ENCODE measurements around the gene ELOVL1. TPM values are rescaled to one million over a fixed set of nuclear protein-coding genes. Genes with fewer than 3 reads are reported as not detected.

ELOVL1 gene
- polyA plus RNA-seq, 1 donor: 40.4 TPM

DNA sequence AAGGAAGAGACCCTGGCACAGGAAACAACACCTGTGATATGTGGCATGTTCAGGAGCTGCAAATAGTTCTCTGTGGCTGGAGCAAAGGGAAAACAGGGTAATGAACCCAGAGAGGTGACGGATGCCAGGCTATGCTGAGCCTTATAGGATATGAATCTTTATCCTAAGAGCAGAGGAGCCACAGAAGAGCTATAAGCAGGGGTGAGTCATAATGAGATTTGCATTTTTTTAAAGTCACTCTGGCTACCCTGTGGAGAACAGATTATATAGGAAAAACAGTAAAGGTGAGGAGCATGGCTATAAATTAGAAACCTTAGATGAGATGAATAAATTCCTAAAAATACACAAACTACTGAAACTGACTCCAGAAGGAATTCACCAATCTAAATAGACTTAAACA, 43.0 kb downstream of the ELOVL1 start:
- DNase-seq: no peak

DNA sequence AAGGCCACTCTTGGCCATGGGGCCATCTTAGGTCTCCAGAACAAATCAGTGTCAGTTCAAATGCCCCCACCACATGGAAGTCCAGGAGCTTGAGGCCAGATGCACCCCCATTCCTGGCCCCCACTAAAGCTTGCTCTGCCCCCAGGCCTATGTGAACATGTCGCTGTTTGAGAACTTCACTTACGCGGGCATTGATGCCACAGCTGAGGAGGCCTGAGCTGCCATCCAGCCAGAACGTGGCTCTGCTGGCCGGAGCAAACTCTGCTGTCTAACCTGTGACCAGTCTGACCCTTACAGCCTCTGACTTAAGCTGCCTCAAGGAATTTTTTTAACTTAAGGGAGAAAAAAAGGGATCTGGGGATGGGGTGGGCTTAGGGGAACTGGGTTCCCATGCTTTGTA, 45.3 kb downstream of the ELOVL1 start:
- DNase-seq: no peak

DNA sequence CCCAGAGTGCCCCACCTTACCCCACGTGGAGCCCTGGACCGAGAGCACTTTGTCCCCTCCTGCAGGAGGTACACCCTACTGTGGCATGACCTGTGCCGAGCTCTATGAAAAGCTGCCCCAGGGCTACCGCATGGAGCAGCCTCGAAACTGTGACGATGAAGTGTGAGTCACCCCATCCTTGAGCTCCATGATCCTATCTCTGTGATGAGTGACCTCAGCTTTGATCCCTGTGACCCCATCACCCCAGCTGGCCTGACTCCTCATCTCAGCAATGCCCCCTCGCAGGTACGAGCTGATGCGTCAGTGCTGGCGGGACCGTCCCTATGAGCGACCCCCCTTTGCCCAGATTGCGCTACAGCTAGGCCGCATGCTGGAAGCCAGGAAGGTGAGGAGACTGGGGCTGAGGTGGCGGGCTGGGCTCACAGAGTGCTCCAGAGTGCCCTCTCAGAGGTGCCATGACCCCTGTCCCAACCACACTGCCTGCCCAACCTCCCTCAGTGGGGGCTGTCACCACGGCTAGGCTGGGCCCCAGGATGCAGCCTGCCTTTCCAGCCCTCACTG, 46.4 kb downstream of the ELOVL1 start:
- no peak for DNase-seq

DNA sequence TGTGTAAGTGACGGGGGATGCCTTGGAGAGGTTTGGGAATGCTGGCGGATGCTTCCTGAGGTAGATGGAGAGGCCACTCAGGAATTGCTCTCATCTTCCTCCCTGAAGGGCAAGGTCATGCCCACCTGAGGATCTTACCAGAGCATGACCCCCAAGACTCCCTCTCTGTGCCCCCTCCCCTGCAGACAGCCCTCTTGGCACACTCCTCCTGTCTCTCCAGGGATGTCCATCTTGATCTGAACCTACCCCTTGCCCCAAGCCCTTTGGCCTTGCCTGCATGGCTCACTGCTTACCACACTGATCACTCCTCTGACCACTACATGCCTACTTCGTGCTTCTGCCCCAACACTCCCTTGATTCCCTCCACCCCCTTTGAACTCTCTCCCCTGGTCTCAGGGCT, 48.0 kb downstream of the ELOVL1 start:
- no peak for DNase-seq

DNA sequence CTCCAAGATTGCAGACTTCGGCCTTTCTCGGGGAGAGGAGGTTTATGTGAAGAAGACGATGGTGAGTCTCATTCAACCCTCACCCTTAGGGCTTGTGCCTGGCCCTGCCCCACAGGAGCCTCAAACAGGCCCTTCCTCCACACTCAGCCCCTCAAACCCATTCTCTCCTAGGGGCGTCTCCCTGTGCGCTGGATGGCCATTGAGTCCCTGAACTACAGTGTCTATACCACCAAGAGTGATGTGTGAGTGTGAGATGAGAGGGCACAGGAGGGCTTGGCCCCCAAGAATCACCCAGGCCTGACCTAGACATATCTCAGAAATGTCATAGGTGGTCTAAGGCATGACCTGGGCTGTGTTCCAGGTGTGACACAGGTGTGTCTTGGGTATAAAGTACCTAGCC, 48.5 kb downstream of the ELOVL1 start:
- DNase-seq: no peak

DNA sequence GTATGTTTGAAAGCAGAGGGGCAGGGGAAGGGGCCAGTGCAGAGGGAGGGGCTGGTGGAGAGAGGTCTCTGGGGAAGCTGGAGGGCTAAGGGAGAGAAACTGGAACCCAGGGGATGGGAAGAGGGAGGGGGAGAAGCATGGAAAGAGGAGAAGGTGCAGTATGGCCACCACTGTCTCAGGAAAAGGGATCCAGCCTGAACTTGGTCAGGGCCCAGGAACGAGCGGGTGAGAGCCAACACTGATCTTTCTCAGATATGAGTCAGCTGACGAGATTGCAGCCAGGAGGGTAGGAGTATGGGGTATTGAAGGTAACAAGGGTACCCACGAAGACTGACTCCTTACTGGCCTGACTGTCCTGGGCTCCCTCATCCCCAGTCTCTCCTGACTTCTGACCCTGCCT, 49.0 kb downstream of the ELOVL1 start:
- DNase-seq: no peak

DNA sequence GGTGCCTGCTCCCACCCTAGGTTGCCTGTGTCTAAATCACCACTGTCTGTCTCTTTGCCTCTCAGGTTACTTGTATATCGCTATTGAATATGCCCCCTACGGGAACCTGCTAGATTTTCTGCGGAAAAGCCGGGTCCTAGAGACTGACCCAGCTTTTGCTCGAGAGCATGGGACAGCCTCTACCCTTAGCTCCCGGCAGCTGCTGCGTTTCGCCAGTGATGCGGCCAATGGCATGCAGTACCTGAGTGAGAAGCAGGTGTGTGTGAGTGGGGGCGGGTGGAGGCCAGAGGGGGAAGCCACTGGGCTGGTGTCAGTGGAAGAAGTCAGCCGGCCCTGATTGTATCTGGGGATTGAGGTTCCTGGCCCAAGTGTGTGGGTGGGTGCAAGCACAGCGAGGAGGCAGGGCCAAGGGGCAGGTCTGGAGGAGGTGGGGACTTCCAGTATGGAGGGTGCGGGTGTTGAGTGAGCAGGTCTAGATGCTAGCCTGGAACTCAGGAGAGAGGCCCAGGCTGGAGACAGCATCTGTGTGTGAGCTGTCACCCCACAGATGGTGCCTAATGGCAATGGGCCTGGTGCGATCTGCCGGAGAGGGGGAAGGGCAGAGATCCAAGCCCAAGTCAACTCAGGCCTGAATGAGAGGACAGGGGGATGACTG, 49.9 kb downstream of the ELOVL1 start:
- DNase-seq: no peak

DNA sequence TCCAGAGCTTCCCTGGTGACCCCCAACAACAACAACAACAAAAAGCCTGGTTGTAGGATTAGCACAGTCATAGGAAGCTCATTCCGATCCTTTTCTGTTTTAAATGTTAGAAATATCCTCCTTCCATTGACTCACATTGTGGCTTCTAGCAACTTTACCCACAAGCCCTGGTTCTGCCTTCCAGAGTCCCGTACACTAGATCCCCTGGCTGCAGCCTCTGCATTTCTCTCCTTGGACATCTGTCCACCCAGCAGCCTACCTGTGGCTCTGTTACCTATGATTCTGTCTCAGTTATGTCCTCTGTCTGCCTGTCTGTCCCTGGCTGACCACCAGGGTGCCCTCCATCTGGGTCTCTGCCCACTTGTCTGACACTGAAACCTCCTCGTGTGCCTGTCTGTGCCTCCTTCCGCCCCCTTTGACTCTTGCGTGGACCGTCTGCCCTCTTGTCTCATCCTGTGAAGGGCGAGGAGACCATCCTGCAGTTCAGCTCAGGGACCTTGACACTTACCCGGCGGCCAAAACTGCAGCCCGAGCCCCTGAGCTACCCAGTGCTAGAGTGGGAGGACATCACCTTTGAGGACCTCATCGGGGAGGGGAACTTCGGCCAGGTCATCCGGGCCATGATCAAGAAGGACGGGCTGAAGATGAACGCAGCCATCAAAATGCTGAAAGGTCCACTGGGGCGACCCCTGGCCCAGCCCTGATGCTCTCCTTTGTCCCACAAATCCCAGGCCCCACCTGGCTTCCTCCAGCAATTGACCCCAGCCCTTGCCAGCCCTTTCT, 50.9 kb downstream of the ELOVL1 start:
- no peak for DNase-seq

DNA sequence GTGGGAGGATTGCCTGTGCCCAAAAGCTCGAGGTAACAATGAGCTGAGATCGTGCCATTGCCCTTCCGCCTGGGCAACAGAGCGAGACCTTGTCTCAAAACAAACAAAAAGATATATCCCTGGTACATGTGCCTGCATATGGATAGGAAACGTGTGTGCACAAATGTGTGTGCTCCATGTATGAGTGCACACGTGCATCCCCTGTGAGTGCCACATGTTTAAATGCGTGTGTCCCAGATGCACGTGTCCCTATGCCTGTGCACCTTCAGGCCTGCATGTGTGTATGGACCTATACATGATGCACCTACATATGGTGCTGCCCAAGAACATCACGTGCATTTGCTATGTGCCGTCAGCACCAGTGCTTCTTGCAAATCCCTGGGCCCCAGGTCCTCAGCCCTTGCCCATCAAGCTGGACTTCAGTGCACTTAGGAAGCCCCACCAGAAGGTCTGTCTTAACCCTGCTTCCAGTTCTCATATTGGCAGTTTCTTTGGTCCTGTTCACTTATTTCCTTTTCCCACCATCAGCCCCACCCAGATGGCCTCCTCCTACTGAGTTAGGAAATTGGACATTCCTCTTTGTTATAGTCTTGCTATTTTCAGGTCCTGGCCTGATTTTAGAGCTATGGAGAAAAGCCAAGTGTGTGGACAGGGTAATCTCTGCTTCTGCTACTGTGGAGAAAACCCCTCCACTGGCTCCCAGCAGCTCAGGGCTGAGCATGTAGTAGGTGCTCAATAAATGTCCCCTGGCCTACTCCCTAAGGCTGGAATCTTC, 51.7 kb downstream of the ELOVL1 start:
- no peak for DNase-seq

DNA sequence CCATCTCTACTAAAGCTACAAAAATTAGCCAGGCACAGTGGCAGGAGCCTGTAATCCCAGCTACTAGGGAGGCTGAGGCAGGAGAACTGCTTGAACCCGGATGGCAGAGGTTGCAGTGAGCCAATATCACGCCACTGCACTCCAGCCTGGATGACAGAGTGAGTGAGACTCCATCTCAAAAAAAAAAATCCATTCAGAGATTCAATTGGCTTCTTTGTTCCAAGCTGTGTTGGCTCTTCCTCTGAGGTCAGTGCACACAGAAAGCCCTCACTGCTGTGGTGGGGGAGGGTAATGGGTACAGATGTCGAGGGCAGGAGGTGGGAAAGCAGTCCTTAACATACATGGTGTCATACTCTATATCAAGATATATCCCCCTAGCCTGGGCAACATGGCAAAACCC, 52.3 kb downstream of the ELOVL1 start:
- no peak for DNase-seq

DNA sequence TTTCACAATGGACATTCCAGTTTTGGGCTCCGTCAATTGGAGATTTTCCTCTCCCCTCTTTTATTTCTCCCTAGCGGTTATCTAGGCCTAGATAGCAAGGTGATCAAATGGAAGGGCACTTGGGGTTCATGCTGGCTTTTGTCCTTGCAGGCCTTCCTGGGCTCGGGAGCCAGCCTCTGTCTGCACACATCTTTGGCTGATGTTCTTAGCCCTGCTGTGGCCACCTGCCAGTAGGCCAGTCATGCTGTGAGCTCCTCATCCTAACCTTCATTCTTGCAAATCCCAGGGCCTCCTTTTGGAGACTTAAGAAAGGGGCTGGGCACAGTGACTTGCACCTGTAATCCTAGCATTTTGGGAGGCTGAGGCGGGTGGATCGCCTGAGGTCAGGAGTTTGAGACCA, 53.6 kb downstream of the ELOVL1 start:
- no peak for DNase-seq

DNA sequence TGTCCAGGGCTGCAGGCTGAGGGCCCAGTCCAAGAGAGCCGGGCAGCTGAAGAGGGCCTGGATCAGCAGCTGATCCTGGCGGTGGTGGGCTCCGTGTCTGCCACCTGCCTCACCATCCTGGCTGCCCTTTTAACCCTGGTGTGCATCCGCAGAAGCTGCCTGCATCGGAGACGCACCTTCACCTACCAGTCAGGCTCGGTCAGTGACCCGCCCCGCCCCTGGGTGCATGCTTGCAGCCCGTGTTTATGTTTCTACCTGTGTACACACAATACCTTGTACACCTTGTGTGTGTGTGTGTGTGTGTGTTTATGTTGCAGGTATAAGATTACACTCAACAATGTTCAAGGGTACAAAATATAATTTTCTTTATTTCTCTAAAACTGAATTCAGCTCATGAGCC, 54.0 kb downstream of the ELOVL1 start:
- no peak for DNase-seq

Other genes with a start within 250 kb of the ELOVL1 start
- 35.1 TPM for gene EBNA1BP2, start 195.7 kb downstream of the ELOVL1 start, polyA plus RNA-seq (ENCODE audit: insufficient read length)
- 0.41 TPM for gene CFAP57, start 195.7 kb downstream of the ELOVL1 start, polyA plus RNA-seq (ENCODE audit: insufficient read length)
- gene TMEM125, start 98.0 kb downstream of the ELOVL1 start, polyA plus RNA-seq (ENCODE audit: insufficient read length): not detected
- gene C1orf210, start 82.4 kb downstream of the ELOVL1 start, polyA plus RNA-seq (ENCODE audit: insufficient read length): not detected
- gene TIE1, start 67.0 kb downstream of the ELOVL1 start, polyA plus RNA-seq (ENCODE audit: insufficient read length): 55.3 TPM
- 0.41 TPM for gene MPL, start 30.2 kb downstream of the ELOVL1 start, polyA plus RNA-seq (ENCODE audit: insufficient read length)
- 15.2 TPM for gene CDC20, start 9.0 kb downstream of the ELOVL1 start, polyA plus RNA-seq (ENCODE audit: insufficient read length)
- 26.9 TPM for gene MED8, start 21.8 kb upstream of the ELOVL1 start, polyA plus RNA-seq (ENCODE audit: insufficient read length)
- gene SZT2, start 21.9 kb upstream of the ELOVL1 start, polyA plus RNA-seq (ENCODE audit: insufficient read length): 19.6 TPM
- gene HYI, start 85.9 kb upstream of the ELOVL1 start, polyA plus RNA-seq (ENCODE audit: insufficient read length): 23.4 TPM
- gene PTPRF, start 162.9 kb upstream of the ELOVL1 start, polyA plus RNA-seq (ENCODE audit: insufficient read length): 29.2 TPM